ENCODE measurements around the gene GSTA2. TPM values are rescaled to one million over a fixed set of nuclear protein-coding genes. Genes with fewer than 3 reads are reported as not detected.

Gene GSTA2
- not detected in 2 replicates for total RNA-seq

DNA sequence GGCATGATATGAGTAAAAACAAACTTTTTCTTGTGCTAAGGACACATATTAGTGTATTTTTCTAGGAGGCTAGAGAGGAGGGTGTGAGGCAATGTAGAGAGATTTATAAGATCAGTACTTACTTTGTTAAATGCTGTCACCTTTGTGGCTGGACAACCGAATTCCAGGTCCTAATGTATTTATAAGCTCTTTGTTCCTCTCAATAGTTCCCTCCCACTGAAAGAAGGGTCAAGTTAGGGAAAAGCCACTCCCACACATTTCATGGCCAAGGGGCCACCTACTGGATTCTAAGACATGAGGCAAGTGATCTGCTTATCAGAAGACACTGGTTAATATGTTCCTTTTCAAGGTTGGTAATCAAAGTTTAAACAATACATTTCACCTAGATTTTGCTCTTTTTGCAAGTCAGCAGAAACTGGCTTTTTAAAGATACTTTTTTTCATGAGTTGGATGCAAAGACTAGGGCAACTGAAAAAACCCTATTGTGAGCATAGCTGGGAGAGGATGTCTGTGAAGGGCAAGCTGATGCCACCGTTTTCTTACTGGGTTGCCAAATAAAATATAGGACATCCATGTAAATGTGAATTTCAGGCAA lies at the start of gene GSTA2:
GSTA2 (minus strand) TSS at position 154 of the 595 bp plus-strand sequence. CDS start 5,528 bp downstream, outside the sequence.

DNA sequence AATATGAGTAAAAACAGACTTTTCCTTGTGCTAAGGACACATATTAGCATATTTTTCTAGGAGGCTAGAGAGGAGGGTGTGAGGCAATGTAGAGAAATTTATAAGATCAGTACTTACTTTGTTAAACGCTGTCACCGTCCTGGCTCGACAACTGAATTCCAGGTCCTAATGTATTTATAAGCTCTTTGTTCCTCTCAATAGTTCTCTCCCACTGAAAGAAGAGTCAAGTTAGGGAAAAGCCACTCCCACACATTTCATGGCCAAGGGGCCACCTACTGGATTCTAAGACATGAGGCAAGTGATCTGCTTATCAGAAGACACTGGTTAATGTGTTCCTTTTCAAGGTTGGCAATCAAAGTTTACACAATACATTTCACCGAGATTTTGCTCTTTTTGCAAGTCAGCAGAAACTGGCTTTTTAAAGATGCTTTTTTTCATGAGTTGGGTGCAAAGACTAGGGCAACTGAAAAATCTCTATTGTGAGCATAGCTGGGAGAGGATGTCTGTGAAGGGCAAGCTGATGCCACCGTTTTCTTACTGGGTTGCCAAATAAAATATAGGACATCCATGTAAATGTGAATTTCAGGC lies 40.5 kb upstream of the GSTA2 start, which contains the start of gene GSTA1:
GSTA1 (minus strand) TSS at position 149 of the 588 bp plus-strand sequence. CDS start 4,549 bp downstream, outside the sequence.

Other genes with a start within 250 kb of the GSTA2 start
- 9.9 and 12.8 TPM in 2 replicates for gene TRAM2, start 186.4 kb downstream of the GSTA2 start, total RNA-seq
- gene TMEM14A, start 92.4 kb downstream of the GSTA2 start, total RNA-seq: 5.5 and 19.1 TPM in 2 replicates
- gene GSTA1, start 40.3 kb upstream of the GSTA2 start, total RNA-seq: 0.21 TPM in 1 of 2 replicates, not detected in the other
- gene GSTA5, start 77.3 kb upstream of the GSTA2 start, total RNA-seq: not detected in 2 replicates
- not detected in 2 replicates for gene GSTA3, start 146.2 kb upstream of the GSTA2 start, total RNA-seq
- gene GSTA4, start 231.8 kb upstream of the GSTA2 start, total RNA-seq: 5.8 and 13.9 TPM in 2 replicates

Data from nasal cavity respiratory epithelium epithelial cell of viscerocranial mucosa (primary cell).